Activated CD4-positive, alpha-beta T cell treated with anti-CD3 and anti-CD28 coated beads for 4 hours (primary cell): Measurements from ENCODE around the gene WNT9B.
"Not testable (repeated sequence)": the region's sequence is repeated elsewhere in the genome, so short reads cannot be mapped to it uniquely, and the experiment has no call there.

ENCODE experiments used
- DNase-seq, 2 donors: peaks; one replicate each; pipeline ENCODE4 v3.0.0-alpha.2; 2020

The WNT9B gene

GRCh38 chr17:46822388-46822921 is 28.9 kb upstream of the WNT9B start:
- DNase-seq: peak; percentile 18 to 23

- no peak for DNase-seq
Measured at GRCh38 chr17:46823657-46824056, 27.7 kb upstream of the WNT9B start.

GRCh38 chr17:46826116-46826515 is 25.3 kb upstream of the WNT9B start:
- DNase-seq: no peak

- DNase-seq: no peak
Measured at GRCh38 chr17:46827274-46827673, 24.1 kb upstream of the WNT9B start.

GRCh38 chr17:46831573-46832330 is 19.6 kb upstream of the WNT9B start:
- no peak for DNase-seq

GRCh38 chr17:46832331-46832821 is 19.0 kb upstream of the WNT9B start:
- no peak for DNase-seq

- DNase-seq: no peak
Measured at GRCh38 chr17:46832945-46833839, 18.2 kb upstream of the WNT9B start.

- no peak for DNase-seq
Measured at GRCh38 chr17:46833840-46834208, 17.6 kb upstream of the WNT9B start.

GRCh38 chr17:46834846-46835245 is 16.5 kb upstream of the WNT9B start:
- no peak for DNase-seq

GRCh38 chr17:46836500-46836899 is 14.9 kb upstream of the WNT9B start:
- DNase-seq: no peak

- no peak for DNase-seq
Measured at GRCh38 chr17:46837521-46837920, 13.9 kb upstream of the WNT9B start.

- no peak for DNase-seq
Measured at GRCh38 chr17:46839211-46839610, 12.2 kb upstream of the WNT9B start.

- DNase-seq: not testable (repeated sequence)
Measured at GRCh38 chr17:46840596-46840995, 10.8 kb upstream of the WNT9B start.

- DNase-seq: no peak
Measured at GRCh38 chr17:46841561-46842379, 9.6 kb upstream of the WNT9B start.

- DNase-seq: no peak
Measured at GRCh38 chr17:46842835-46843234, 8.5 kb upstream of the WNT9B start.

GRCh38 chr17:46847204-46848191 is 3.9 kb upstream of the WNT9B start:
- DNase-seq: no peak

GRCh38 chr17:46848534-46848933 is 2.8 kb upstream of the WNT9B start:
- no peak for DNase-seq

GRCh38 chr17:46850688-46851028 is 725 bp upstream of the WNT9B start:
- no peak for DNase-seq

GRCh38 chr17:46853896-46854444 is 2.6 kb downstream of the WNT9B start:
- DNase-seq: no peak

- no peak for DNase-seq
Measured at GRCh38 chr17:46854515-46854914, 3.1 kb downstream of the WNT9B start.

- DNase-seq: no peak
Measured at GRCh38 chr17:46854948-46855347, 3.6 kb downstream of the WNT9B start.
